ENCODE results near the gene ACTL6B. TPM values are rescaled to one million over a fixed set of nuclear protein-coding genes. Genes with fewer than 3 reads are reported as not detected.

The ACTL6B gene
- total and polyA plus RNA-seq, 2 of the 13 experiments (the other 11 are each of a cell fraction or from before 2014, with no cell fraction given): not detected

DNA sequence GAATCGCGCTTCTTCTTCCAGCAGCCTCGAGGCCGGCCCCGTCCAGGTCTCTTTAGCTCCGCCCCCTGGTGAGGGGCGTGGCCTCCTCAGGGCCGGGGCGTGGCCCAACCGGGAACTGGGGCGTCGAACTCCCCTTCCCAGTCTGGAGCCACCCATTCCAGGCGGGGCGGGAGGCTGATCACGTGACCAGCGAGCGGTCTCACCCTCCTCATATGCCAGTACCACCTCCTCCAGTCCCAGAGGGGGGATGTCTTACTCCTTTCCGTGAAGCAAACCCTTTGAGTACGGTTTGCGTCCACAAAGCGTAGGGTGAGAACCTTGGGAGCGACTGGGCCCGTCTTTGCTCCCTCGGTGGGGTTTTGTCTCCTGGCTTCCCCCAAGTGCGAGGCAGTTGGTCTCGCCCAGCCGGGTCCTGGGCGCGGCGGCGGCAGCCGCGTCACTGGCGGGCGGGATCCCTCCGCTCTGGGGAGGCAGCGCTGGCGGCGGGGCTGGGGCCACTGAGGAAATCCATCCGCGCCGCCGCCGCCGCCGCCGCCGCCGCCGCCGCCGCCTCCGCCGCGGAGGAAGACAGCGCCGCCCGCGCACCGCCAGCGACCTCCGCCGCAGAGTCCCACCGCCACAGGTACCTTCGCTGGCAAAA is 17.2 kb upstream of the ACTL6B start, which contains the start of gene GNB2 (continued):
- TF ChIP-seq, protein P1, sequence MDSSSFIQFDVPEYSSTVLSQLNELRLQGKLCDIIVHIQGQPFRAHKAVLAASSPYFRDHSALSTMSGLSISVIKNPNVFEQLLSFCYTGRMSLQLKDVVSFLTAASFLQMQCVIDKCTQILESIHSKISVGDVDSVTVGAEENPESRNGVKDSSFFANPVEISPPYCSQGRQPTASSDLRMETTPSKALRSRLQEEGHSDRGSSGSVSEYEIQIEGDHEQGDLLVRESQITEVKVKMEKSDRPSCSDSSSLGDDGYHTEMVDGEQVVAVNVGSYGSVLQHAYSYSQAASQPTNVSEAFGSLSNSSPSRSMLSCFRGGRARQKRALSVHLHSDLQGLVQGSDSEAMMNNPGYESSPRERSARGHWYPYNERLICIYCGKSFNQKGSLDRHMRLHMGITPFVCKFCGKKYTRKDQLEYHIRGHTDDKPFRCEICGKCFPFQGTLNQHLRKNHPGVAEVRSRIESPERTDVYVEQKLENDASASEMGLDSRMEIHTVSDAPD (CRISPR knock-in tag; IDR thresholded peaks at IDR 0.05): no peak
- TF ChIP-seq ZNF451 (CRISPR knock-in tag; IDR thresholded peaks at IDR 0.05) (0 out of 2 replicates have a peak, but pooled peaks have one; percentile 41), KLF12 (CRISPR knock-in tag; IDR thresholded peaks at IDR 0.05; ENCODE audit: borderline replicate concordance) (peak; percentile 71), SOX5 (CRISPR knock-in tag; IDR thresholded peaks at IDR 0.05; ENCODE audit: borderline replicate concordance) (peak; percentile 36; the same call in 1 of the 2 replicates), SYNCRIP (IDR thresholded peaks at IDR 0.05; ENCODE audit: insufficient read depth, low read depth, low read length) (no peak), KDM5A (IDR thresholded peaks at IDR 0.05; ENCODE audit: borderline replicate concordance, low read length) (peak; percentile 46; the same call in 1 of the 2 replicates), CBX5 (CRISPR knock-in tag; IDR thresholded peaks at IDR 0.05; ENCODE audit: borderline replicate concordance) (no peak), ZFP36L1 (CRISPR knock-in tag; IDR thresholded peaks at IDR 0.05) (no peak), BRCA1 (CRISPR knock-in tag; IDR thresholded peaks at IDR 0.05) (no peak), MTA3 (CRISPR knock-in tag; IDR thresholded peaks at IDR 0.05) (no peak), ZNF383 (CRISPR knock-in tag; IDR thresholded peaks at IDR 0.05; ENCODE audit: borderline replicate concordance) (no peak), ZNF724P (CRISPR knock-in tag; IDR thresholded peaks at IDR 0.05; ENCODE audit: borderline replicate concordance) (no peak), KDM1A (CRISPR knock-in tag; IDR thresholded peaks at IDR 0.05) (no peak), MAFF (IDR thresholded peaks at IDR 0.05; ENCODE audit: low read depth, low read length) (no peak), RFXANK (CRISPR knock-in tag; IDR thresholded peaks at IDR 0.05) (no peak), RFXAP (CRISPR knock-in tag; IDR thresholded peaks at IDR 0.05; ENCODE audit: borderline replicate concordance) (peak; percentile 27; the same call in 1 of the 2 replicates), ZNF34 (CRISPR knock-in tag; IDR thresholded peaks at IDR 0.05; ENCODE audit: borderline replicate concordance) (no peak), ZBTB38 (CRISPR knock-in tag; IDR thresholded peaks at IDR 0.05) (no peak; the same call in none of the 2 replicates), ZFY (CRISPR knock-in tag; IDR thresholded peaks at IDR 0.05) (peak; percentile 72), JARID2 (CRISPR knock-in tag; IDR thresholded peaks at IDR 0.05; ENCODE audit: insufficient replicate concordance) (no peak), ZNF251 (CRISPR knock-in tag; IDR thresholded peaks at IDR 0.05) (no peak), HOXA9 (CRISPR knock-in tag; IDR thresholded peaks at IDR 0.05; ENCODE audit: borderline replicate concordance) (no peak)
- TF ChIP-seq, protein P2, sequence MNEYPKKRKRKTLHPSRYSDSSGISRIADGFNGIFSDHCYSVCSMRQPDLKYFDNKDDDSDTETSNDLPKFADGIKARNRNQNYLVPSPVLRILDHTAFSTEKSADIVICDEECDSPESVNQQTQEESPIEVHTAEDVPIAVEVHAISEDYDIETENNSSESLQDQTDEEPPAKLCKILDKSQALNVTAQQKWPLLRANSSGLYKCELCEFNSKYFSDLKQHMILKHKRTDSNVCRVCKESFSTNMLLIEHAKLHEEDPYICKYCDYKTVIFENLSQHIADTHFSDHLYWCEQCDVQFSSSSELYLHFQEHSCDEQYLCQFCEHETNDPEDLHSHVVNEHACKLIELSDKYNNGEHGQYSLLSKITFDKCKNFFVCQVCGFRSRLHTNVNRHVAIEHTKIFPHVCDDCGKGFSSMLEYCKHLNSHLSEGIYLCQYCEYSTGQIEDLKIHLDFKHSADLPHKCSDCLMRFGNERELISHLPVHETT (CRISPR knock-in tag; conservative IDR thresholded peaks at IDR 0.05): peak; percentile 93
- TF ChIP-seq, protein P3, sequence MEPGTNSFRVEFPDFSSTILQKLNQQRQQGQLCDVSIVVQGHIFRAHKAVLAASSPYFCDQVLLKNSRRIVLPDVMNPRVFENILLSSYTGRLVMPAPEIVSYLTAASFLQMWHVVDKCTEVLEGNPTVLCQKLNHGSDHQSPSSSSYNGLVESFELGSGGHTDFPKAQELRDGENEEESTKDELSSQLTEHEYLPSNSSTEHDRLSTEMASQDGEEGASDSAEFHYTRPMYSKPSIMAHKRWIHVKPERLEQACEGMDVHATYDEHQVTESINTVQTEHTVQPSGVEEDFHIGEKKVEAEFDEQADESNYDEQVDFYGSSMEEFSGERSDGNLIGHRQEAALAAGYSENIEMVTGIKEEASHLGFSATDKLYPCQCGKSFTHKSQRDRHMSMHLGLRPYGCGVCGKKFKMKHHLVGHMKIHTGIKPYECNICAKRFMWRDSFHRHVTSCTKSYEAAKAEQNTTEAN (CRISPR knock-in tag; conservative IDR thresholded peaks at IDR 0.05): no peak
- TF ChIP-seq, protein P4, sequence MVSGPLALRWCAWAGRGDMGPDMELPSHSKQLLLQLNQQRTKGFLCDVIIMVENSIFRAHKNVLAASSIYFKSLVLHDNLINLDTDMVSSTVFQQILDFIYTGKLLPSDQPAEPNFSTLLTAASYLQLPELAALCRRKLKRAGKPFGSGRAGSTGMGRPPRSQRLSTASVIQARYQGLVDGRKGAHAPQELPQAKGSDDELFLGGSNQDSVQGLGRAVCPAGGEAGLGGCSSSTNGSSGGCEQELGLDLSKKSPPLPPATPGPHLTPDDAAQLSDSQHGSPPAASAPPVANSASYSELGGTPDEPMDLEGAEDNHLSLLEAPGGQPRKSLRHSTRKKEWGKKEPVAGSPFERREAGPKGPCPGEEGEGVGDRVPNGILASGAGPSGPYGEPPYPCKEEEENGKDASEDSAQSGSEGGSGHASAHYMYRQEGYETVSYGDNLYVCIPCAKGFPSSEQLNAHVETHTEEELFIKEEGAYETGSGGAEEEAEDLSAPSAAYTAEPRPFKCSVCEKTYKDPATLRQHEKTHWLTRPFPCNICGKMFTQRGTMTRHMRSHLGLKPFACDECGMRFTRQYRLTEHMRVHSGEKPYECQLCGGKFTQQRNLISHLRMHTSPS (CRISPR knock-in tag; IDR thresholded peaks at IDR 0.05; ENCODE audit: low read depth): no peak
- TF ChIP-seq, protein P5, sequence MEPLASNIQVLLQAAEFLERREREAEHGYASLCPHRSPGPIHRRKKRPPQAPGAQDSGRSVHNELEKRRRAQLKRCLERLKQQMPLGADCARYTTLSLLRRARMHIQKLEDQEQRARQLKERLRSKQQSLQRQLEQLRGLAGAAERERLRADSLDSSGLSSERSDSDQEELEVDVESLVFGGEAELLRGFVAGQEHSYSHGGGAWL (CRISPR knock-in tag; IDR thresholded peaks at IDR 0.05): peak; percentile 58; the same call in 1 of the 2 replicates
